GM04504 (cell line): Measurements from ENCODE around the gene GRHL3.

Experiments
- DNase-seq: peaks from one replicate; pipeline ENCODE4 v3.0.0-alpha.2; 2012; ENCODE audit warnings: low read depth

Gene GRHL3

GRCh38 chr1:24373044-24373443 lies 53.9 kb downstream of the GRHL3 start:
- no peak for DNase-seq

DNA sequence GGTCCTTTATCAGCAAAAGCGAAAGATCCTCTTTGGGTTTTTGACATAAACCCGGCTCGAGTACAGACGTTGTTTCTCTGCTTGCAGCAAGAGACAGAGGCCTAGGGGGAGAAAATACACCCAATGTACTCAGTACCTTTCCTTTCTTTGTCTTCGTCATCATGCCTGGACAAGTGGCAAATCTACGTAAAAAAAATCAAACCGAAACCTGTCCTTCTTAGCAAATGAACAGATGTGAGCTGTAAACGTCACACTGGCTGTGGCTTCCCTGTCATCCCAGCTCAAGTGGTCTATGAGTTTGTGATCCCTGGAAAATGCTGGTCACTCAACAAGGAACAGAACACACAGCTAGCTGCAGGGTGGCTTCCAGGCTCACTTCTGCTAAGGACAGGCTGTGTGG lies 54.6 kb downstream of the GRHL3 start:
- no peak for DNase-seq

- no peak for DNase-seq
Observed at GRCh38 chr1:24374891-24375786, 56.0 kb downstream of the GRHL3 start.

- no peak for DNase-seq
Observed at GRCh38 chr1:24379733-24380315, 60.7 kb downstream of the GRHL3 start.

DNA sequence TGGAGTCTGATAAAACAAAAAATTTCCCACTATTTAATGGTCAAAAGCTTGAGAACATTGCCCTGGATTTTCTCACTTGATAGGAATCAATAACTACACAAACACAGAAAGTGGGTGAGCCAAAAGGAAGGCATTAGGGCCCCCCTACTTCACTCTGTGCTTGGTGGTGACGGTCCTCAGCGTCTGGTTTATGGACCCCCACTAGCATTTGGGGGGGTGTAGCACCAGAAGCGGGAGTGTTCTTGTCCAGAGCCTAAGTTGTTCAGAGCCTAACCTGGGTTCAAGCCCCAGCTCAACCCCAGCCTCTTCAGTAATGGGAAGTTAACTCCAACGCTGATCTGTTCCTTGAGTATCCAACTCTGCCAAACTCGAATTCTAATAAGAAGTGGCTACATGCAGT lies 61.4 kb downstream of the GRHL3 start:
- no peak for DNase-seq

GRCh38 chr1:24381256-24381655 lies 62.1 kb downstream of the GRHL3 start:
- no peak for DNase-seq

GRCh38 chr1:24382165-24382577 lies 63.0 kb downstream of the GRHL3 start:
- no peak for DNase-seq

GRCh38 chr1:24383381-24383940 lies 64.3 kb downstream of the GRHL3 start:
- no peak for DNase-seq

DNA sequence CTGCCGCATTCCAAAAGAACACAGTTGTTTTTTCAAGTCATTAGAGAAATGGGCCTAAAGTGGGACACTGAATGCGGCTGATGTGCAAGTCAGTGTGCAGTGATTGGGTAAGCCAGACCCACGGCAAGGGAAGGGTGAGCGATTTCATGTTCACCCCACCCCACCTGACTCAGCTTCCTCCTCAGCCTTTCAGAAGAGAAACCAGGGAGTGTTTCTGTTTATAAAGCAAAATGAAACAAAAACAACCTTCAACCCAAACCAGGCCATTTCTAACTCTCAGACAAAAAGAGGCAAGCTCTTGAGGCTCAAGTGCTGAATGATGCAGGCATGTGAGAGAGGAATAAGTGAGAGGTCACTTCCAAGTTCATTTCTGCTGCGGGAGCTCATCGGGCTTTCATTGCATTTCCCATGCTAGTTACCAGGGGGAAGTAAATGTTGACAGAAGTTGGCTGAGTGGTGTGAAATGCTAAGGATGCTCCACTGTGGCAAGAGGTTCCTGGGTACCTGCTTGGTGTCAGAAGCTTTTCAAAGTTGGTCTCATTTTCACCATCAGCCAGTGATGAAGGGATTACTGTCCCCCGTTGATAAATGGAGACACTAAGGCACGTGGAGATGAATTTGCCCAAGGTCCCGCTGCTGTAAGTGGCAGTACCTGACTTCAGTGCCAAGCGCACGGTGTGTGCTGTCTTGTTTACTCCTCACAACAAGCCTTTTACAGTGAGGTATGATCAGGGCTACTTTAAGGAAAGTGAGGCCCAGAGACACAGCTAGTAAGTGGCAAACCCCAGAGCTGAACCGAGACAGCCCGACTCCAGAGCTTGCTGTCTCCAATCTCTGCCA lies 65.3 kb downstream of the GRHL3 start:
- DNase-seq = peak; percentile 44

- no peak for DNase-seq
Observed at GRCh38 chr1:24385160-24385940, 66.2 kb downstream of the GRHL3 start.

DNA sequence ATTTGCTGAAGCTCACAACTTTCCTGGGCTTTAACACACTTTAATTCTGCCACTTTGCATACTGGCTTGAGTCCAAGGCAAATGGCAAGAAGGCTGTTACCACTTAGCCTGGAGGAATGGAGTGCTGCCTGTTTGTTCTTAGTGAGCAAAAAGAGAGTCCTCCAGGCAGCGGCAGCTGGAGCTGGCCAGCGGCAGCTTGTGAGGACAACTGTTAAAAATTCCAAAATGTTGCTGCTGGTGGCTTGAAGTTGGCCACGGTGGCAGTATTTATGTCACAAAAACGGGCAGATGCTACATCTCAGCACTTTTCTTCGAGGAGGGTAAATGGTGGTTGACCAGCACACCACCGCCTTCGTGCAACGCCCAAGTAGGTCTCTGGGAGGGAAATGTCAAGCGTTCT lies 67.1 kb downstream of the GRHL3 start:
- no peak for DNase-seq

- no peak for DNase-seq
Observed at GRCh38 chr1:24386931-24387330, 67.8 kb downstream of the GRHL3 start.

DNA sequence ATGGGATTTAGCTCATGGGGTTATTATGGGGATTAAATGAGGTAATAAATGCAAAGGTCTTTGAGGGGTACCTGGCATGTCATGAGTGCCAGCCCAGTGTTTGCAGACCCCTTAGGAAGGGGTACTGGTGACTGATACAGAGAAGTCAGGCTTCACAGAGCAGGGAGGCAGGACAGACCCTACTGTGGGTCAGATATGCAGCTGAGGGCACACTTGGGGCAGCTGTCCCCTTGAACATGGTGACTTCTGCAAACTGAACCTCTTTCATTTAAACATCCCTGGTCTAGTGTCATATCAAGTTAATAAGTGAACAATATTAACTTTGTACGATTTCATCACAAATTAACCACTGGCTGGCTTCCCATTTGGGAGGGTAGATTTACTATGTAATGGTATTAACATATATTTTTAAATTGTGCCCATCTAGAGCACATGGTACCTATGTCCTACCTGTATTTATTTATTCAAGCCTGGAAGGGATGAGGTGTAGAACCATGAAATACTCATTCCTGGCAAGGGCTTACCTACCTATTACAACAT lies 68.5 kb downstream of the GRHL3 start:
- DNase-seq = no peak

DNA sequence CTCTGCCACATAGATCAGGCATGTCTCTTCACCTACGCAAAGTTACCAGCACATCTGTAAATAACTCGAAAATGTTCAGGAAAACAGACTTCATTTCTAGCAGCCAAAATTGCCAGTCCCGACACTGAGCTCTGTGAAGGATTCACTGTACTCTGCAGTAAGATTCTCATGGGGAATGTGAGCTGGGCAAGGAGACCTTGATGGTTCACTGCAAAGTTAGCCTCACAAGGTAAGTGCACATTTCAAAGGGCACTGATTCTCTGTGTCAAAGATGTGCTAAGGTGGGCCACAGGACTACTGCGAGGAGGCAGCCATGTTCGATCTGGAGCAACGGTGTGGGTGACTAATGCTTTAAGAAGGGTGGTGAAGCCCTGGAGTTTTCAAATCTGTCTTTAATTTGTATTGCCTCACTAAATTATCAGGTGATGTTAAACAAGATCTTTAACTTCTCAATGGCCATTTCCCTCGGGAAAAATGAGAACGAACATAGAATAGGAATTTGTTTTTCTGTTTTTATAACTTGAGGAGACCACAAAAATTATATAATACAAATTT lies 69.3 kb downstream of the GRHL3 start:
- no peak for DNase-seq

DNA sequence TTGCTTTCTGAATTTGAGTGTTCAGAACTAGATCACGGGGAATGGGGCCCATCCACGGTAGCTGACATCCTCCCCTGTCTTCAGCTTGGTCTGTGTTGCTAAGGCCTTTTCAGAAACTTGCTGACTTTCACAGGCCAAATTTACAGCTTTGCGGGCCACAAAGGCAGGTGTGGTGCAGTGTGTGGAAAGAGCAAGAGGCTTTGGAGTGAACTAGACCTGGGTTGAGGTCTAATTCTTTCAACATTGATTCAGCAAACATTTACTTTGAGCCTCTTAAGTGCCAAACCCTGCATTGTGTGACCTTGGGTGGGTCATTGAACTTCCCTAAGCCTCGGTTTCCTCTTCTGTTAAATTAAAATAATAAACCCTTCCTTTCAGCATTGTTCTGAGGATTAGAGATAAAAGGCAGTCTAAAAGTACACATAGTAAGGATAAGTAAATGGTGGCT lies 70.1 kb downstream of the GRHL3 start:
- no peak for DNase-seq

DNA sequence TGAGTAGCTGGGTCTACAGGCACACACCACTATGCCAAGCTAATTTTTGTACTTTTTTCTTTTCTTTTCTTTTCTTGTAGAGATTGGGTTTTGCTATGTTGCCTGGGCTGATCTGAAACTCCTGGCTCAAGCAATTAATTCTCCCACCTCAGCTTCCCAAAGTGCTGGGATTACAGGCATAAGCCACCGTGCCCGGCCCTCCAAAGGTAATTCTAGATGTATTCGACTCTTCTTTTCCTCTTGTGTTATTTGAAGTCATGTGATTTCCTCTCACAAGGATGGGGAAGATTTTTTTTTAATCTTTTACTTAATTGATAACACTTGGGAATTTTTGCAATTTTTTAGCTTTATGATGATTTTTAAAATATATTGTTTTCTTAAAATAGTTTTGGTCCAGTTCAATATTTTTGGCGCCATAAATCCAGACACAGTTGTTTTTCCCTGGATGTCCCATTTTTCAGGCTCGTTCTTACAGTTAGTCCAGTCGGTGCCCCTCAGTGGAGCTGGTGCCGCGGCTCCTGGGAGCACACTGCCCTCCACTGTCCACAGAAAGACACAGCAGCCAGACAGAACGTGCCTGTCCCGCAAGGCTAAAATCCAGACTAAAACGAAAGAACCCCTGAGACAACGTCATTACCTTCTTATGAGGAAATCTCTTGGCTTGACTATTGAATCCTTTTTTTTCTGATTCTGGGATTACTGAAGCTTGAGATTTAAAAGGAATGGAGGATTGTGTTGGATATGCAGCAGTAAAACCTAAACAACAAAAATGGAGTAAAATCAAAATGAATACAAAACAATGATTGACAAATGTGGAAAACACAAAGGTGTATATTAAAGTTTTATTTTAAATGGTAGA lies 72.0 kb downstream of the GRHL3 start:
- DNase-seq = no peak

DNA sequence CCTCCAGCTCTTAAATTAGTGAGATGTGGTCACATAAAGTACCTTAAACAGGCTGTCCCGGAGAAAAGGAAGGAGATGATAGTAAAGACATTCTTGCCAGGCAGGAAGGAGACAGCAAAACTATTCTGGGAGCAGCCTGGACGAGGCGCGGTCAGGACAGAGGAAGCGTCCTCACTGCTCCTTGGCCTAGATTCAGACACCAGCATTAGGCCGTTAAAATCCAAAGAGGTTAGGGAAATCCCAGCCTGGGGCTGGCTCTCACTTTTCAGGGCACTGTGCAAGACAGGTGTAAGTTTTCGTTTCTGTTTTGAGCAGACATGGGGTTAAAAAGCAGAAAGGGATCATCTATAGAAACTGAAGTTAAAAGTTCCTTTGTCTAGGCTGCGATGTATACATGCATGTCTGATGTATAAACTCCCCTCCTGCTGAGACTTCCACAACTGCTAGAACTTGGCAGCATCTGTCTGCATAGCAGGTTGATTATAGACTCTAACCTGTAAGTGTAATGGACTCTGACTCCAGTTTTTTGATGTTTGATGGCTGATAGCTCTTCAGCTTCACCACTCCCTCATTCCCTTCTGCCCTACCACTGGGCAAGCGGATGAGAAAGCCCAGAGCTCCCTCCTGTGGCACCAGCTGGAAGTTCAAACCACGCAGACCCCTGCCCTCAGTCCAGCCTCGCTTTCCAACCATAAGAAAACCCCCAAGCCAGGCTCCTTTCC lies 72.9 kb downstream of the GRHL3 start:
- DNase-seq = no peak

DNA sequence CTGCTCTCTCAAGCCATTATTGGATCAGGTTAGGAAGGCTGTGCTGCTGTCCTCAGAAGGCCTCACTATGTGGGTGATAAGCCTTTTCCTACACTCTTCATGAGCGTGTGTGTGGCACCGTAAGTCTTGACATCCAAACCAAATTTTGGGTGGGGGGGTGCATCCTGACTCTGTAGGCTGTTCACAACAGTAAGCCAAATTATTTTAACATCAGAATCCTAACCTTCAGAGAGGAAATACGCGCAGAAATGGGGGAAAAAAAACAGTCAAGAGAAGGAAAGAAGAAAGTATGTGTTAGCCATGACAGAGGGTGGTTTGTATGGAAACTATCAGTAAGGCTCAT lies 73.4 kb downstream of the GRHL3 start:
- DNase-seq = no peak

GRCh38 chr1:24392982-24393650 lies 74.0 kb downstream of the GRHL3 start:
- no peak for DNase-seq
